NB4 (cell line): ENCODE data around the gene TACR1.

ENCODE experiments used
- CTCF ChIP-seq: IDR thresholded peaks from one replicate; pipeline ENCODE4 v1.5.1; 2012; ENCODE audit warnings: low read depth, low read length
- MAX ChIP-seq: IDR thresholded peaks from 2 replicates; pipeline ENCODE4 v1.6.1; 2011; ENCODE audit warnings: low read depth, low read length
- POLR2A ChIP-seq: IDR thresholded peaks from 2 replicates; pipeline ENCODE4 v1.6.1; 2011; ENCODE audit warnings: mild to moderate bottlenecking; ENCODE audit not compliant: insufficient read length; ENCODE audit errors: extremely low read depth

GRCh38 chr2:75020476-75020875 is 178.8 kb downstream of the TACR1 start:
- TF ChIP-seq CTCF (no peak), MAX (no peak), POLR2A (no peak)
